NB4 (cell line): ENCODE measurements around the gene TNXB.

ENCODE experiments used
- DNase-seq: peaks from one replicate; pipeline ENCODE4 v3.0.0; 2010; ENCODE audit warnings: low read depth
- H3K4me3 ChIP-seq: one replicate; pipeline ENCODE4 v1.5.1; 2011; ENCODE audit warnings: mild to moderate bottlenecking, low read depth, low read length, moderate library complexity
- CTCF ChIP-seq: IDR thresholded peaks from one replicate; pipeline ENCODE4 v1.5.1; 2012; ENCODE audit warnings: low read depth, low read length
- MAX ChIP-seq: IDR thresholded peaks from 2 replicates; pipeline ENCODE4 v1.6.1; 2011; ENCODE audit warnings: low read depth, low read length
- MYC ChIP-seq: IDR thresholded peaks from 2 replicates; pipeline ENCODE4 v1.6.1; 2011; ENCODE audit warnings: low read depth, low read length
- POLR2A ChIP-seq: IDR thresholded peaks from 2 replicates; pipeline ENCODE4 v1.6.1; 2011; ENCODE audit warnings: mild to moderate bottlenecking; ENCODE audit not compliant: insufficient read length; ENCODE audit errors: extremely low read depth

TNXB gene

GRCh38 chr6:32152769-32153563 lies 43.8 kb upstream of the TNXB start:
- TF ChIP-seq MAX: no peak
- TF ChIP-seq POLR2A: no peak
- TF ChIP-seq MYC: no peak
- no peak for TF ChIP-seq CTCF
- peak overlapping the region; percentile 90 for H3K4me3 ChIP-seq
- DNase-seq: no peak

- DNase-seq: no peak
- no peak for TF ChIP-seq POLR2A
- no peak within 1 kb of the TSS for H3K4me3 ChIP-seq
Measured at GRCh38 chr6:32151863-32152768, 43.0 kb upstream of the TNXB start, which contains the start of gene PRRT1. PRRT1 (minus strand) TSS chr6:32151939; CDS start chr6:32151827, 112 bp downstream.

- TF ChIP-seq POLR2A: no peak
- TF ChIP-seq CTCF: no peak
- no peak for TF ChIP-seq MYC
- no peak overlapping the region for H3K4me3 ChIP-seq
Measured at GRCh38 chr6:32151181-32151862, 42.2 kb upstream of the TNXB start.

GRCh38 chr6:32149932-32150870 lies 41.1 kb upstream of the TNXB start:
- TF ChIP-seq POLR2A (no peak), MAX (no peak), CTCF (no peak), MYC (no peak)
- DNase-seq: no peak
- H3K4me3 ChIP-seq: no peak overlapping the region

More at GRCh38 chr6:32151181-32151862, 42.2 kb upstream of the TNXB start:
- no peak for DNase-seq

GRCh38 chr6:32149092-32149755 lies 40.1 kb upstream of the TNXB start:
- no peak overlapping the region for H3K4me3 ChIP-seq
- DNase-seq: no peak

More at GRCh38 chr6:32149092-32149755, 40.1 kb upstream of the TNXB start:
- no peak for TF ChIP-seq POLR2A
- no peak for TF ChIP-seq MYC
- TF ChIP-seq MAX: no peak
- no peak for TF ChIP-seq CTCF
